ENCODE results near the gene FAR1.
"Not testable (repeated sequence)": the region's sequence is repeated elsewhere in the genome, so short reads cannot be mapped to it uniquely, and the experiment has no call there.

DNA sequence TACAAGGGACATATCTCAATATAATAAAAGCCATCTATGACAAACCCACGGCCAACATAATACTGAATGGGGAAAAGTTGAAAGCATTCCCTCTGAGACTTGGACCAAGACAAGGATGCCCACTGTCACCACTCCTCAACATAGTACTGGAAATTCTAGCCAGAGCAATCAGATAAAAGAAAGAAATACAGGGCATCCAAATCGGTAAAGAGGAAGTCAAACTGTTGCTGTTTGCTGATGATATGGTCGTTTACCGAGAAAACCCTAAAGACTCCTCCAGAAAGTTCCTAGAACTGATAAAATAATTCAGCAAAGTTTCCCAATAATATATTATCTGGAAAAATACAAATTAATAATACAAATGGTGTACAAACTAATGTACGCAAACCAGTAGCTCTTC lies 84.8 kb downstream of the FAR1 start:
- TF ChIP-seq, protein P1, sequence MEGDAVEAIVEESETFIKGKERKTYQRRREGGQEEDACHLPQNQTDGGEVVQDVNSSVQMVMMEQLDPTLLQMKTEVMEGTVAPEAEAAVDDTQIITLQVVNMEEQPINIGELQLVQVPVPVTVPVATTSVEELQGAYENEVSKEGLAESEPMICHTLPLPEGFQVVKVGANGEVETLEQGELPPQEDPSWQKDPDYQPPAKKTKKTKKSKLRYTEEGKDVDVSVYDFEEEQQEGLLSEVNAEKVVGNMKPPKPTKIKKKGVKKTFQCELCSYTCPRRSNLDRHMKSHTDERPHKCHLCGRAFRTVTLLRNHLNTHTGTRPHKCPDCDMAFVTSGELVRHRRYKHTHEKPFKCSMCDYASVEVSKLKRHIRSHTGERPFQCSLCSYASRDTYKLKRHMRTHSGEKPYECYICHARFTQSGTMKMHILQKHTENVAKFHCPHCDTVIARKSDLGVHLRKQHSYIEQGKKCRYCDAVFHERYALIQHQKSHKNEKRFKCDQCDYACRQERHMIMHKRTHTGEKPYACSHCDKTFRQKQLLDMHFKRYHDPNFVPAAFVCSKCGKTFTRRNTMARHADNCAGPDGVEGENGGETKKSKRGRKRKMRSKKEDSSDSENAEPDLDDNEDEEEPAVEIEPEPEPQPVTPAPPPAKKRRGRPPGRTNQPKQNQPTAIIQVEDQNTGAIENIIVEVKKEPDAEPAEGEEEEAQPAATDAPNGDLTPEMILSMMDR (IDR thresholded peaks at IDR 0.05; ENCODE audit: low read length) = not testable (repeated sequence)
- not testable (repeated sequence) for TF ChIP-seq EZH2 (IDR thresholded peaks at IDR 0.05; ENCODE audit: borderline replicate concordance, low read length)

Data from OCI-LY1 (cell line).